ENCODE results near the gene PAQR9. TPM values are rescaled to one million over a fixed set of nuclear protein-coding genes. Genes with fewer than 3 reads are reported as not detected.

Gene PAQR9
- total RNA-seq, 1 donor from 2014 or later: 0.13 TPM

DNA sequence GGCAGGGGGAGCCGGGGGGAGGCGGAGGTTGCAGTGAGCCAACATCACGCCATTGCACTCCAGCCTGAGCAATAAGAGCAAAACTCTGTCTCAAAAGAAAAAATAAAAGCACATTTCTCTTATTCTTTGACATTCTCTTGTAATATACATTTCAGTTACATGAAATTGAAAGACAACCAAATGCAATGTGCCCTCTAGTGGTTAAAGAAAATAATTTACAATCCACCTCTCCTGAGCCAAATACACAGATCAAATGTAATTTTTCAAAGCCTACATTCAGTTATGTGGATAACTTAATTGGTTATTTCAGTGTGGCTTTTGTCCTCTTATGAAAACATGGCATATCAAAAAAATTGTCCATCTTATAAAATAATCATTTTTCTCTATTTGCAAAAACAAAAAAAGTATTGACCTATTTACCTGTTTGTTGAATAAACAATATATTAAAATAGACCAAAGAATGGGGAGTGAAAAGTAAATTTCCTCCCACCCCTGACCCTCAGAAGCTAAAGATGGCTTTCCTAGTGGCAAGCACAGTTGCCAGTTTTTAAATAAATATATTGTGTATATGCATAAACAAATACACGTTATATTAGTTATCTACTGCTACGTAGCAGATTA, 23.7 kb upstream of the PAQR9 start:
- DNase-seq (ENCODE audit: low spot score) (no peak), ATAC-seq (no peak)
- intact Hi-C loops (cut with DNase I): no loop called here

DNA sequence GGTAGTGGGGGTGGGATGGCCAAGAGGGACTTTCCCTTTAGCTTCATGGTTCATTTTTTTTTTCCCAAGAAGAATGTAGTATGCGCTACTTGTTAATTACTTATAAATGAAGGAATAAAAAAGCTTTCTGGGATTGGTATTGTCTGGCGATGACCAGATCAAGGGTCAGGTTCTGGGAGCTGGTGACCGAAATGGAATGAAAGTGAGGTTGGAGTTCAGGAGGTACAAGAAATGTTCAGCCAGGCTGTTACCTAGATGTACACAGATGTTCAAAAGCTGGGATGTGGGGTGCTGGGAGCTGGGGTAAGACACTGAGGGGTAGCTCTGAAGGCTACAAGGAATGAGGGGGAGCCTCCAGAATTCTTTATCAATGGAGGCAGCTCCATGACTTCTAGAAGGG, 20.8 kb upstream of the PAQR9 start:
- ATAC-seq: no peak
- no peak for DNase-seq (ENCODE audit: low spot score)
- intact Hi-C loops (cut with DNase I): no loop called here

- DNase-seq (ENCODE audit: low spot score): no peak
- ATAC-seq: no peak
- intact Hi-C loops (cut with DNase I): no loop called here
Measured at GRCh38 chr3:142983318-142983717, 19.8 kb upstream of the PAQR9 start.

- intact Hi-C loops (cut with DNase I): no loop called here
- DNase-seq (ENCODE audit: low spot score): no peak
- no peak for ATAC-seq
Measured at GRCh38 chr3:142982038-142982773, 18.7 kb upstream of the PAQR9 start.

DNA sequence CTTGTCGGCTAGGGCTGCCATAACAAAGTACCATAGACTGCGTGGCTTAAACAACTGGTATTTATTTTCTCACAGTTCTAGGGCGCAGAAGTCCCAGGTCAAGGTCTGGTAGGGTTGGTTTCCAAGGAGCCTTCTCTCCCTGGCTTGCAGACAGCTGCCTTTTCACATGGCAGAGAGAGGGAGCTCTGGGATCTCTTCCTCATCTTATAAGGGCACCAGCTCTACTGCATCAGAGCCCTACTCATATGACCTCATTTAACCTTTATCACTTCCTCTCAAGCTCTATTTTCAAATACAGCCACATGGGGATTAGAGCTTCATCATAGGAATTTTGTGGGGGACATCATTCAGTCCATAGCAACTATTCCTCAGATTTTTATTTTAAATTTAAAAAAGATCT, 17.6 kb upstream of the PAQR9 start:
- no peak for ATAC-seq
- intact Hi-C loops (cut with DNase I): no loop called here
- DNase-seq (ENCODE audit: low spot score): no peak

- no peak for ATAC-seq
- no peak for DNase-seq (ENCODE audit: low spot score)
- intact Hi-C loops (cut with DNase I): no loop called here
Measured at GRCh38 chr3:142977399-142977728, 13.9 kb upstream of the PAQR9 start.

DNA sequence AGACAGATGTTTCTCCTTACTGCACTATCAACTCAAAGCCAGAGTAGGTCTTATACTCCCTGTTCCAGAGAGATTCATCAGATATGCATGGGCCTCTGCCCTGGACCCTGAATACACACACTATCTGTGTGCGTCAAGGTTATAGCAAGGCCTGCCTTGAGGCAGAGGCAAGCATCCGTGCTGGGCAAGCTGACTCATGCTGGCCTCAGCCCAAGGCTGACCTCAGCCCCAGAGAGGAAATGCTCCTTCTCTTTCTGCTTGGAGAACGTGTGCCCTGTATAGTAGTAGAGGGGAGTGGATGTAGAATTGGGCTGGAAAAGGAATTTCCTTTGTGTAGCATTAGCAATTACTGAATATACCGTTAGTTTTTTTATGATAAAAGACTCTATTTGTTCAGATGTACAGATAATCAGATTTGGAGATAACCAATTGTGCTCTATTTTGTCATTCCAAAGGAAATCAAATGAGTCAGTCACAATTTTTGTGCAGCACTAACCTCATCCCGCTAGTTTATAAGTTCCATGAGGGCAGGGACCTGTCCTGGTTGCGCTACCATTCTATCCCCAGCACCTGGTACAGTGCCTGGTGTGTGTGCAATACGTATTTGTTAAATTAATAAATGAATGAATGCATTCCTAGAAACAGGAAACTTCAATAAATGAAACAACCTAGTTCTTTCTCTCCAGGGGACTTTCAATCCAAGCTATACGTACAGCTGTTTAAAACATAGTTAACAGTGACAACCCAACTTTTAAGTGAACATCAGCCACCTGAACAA, 13.3 kb upstream of the PAQR9 start:
- DNase-seq (ENCODE audit: low spot score) (peak; percentile 79), ATAC-seq (peak; percentile 91)
- intact Hi-C loops (cut with DNase I): no loop called here

DNA sequence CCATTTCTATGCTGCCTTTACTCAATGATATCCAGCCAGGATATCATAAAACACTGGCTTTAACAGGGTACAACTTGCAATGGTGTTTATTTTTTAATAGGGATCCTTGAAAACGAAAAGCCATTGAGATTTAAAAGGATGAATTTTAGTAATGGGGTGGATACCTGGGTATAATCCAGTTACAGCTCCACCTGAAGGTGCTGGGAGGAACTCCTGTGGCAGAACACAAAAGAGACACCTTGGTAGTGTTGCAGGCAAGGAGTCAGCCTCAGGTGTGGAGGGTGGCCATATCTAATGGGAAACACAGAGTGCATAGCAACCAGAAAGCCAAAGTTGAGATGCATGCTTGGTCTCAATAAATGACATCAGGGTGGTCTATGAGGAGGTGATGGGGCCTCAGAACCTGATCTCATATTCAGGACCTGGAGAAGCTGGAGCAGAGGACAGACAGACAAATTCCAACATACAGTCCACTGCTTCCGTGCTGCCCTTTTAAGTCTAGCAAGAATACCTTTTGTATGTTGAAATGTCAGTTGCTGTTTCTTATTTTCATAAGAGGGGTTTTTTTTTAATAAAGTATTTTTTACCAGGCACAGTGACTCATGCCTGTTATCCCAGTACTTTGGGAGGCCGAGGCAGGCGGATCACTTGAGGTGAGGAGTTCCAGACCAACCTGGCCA, 12.0 kb upstream of the PAQR9 start:
- DNase-seq (ENCODE audit: low spot score) (no peak), ATAC-seq (no peak)
- intact Hi-C loops (cut with DNase I): no loop called here

GRCh38 chr3:142973217-142974009, 9.9 kb upstream of the PAQR9 start:
- no peak for ATAC-seq
- intact Hi-C loops (cut with DNase I): no loop called here
- DNase-seq (ENCODE audit: low spot score): no peak

GRCh38 chr3:142972092-142972753, 8.7 kb upstream of the PAQR9 start:
- DNase-seq (ENCODE audit: low spot score) (no peak), ATAC-seq (no peak)
- intact Hi-C loops (cut with DNase I): no loop called here

DNA sequence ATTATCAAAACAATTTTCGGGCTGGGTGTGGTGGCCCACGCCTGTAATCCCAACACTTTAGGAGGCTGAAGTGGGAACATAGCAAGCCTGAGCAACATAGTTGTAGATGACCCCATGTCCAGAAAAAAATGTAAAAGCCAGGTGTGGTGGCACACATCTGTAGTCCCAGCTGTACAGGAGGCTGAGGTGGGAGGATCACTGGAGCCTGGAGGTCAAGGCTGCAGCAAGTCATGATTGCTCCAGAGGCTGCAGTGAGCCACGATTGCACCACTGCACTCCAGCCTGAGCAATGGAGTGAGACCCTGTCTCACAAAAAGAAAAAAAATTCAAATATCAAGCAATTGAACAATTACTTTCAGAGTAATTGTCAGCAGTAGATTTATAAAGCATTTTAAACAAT, 8.0 kb upstream of the PAQR9 start:
- DNase-seq (ENCODE audit: low spot score): no peak
- ATAC-seq: no peak
- intact Hi-C loops (cut with DNase I): no loop called here

DNA sequence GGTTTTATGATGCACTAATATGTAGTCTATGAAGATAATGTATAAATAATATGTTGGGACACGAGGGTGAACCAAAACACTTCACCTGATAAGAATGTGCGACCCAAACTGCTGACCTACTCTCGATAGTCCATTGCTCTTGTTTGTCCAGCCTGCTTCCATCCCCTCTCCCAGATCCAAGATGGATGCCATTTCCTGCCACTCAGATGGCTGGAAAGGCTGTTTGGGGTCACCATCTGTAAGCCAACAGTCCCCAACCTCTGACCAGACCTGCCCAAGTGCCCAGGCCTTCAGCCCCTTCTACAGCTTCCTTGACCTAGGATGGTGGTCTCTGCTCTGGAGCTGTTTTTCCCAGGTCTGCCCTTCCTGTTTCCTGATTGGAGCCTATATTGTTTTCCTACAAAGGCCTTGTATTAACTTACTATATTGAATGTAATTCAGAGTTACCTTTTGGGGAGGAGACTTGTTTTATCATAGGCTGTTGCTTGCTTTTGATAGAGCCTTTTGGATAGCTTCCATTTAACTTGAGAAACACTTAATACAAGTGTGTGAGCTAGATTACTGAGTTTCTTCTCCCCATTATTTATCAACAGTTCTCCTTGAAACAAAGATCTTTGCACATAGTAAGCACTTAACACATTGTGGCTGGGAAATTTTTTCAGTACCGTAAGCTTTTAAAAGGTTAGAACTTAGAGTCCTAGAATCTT, 5.0 kb upstream of the PAQR9 start:
- ATAC-seq (no peak), DNase-seq (ENCODE audit: low spot score) (no peak)
- intact Hi-C loops (cut with DNase I): no loop called here

DNA sequence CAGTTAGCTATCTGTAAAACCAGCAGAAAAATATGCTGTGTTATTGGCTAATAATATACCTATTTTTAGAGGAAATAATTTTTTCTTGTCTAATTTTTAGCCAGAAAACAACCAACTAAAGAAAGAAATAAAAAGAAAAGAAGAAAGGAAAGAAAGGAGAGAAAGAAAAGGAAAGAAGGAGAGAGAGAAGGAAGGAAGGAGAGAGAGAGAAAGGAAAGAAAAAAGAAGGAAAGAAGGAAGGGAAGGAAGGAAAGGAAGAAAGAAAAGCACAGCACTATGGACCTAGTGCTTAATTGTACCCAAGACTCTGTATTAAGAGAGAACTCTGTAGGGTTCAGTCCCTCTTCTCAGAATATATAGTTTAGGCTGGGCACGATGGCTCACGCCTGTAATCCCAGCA, 3.3 kb upstream of the PAQR9 start:
- ATAC-seq (no peak), DNase-seq (ENCODE audit: low spot score) (no peak)
- intact Hi-C loops (cut with DNase I): no loop called here

DNA sequence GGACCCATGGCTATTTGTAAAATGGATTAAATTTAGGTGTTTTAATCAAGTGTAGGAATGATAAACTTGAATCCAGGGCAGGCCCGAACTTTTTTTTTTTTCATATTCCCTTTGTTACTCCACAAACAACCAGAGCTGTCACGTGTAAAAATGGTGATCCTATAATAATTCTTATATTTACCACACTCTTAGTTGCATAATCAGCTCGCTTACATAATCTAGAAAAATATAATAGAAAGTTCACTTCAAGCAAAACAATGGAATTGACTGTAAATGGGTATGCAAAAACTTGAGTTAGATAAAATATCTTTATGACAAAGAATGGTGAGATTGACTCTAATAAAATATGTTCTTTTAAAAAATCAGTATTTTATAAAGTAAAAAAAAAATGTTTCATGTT, 2.1 kb upstream of the PAQR9 start:
- DNase-seq (ENCODE audit: low spot score) (no peak), ATAC-seq (no peak)
- intact Hi-C loops (cut with DNase I): no loop called here

DNA sequence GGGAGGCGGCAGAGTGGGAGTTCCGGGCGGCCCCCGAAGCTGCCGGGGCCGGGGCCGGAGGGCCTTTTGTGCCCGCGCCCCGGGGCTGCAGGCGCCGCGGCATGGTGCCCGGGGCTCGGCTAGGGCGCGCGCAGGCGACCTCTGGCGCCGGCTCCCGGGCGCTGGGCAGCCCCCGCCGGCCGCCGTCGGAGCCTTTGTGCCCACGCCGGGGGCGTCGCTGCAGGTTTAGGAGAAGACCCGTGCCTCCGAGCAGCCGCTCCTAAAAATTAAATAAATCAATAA, 299 bp downstream of the PAQR9 start:
- ATAC-seq (no peak), DNase-seq (ENCODE audit: low spot score) (no peak)
- intact Hi-C loops (cut with DNase I): no loop called here

- no peak for ATAC-seq
- intact Hi-C loops (cut with DNase I): no loop called here
- DNase-seq (ENCODE audit: low spot score): no peak
Measured at GRCh38 chr3:142962520-142963233, 797 bp downstream of the PAQR9 start.

GRCh38 chr3:142962175-142962519, 1.3 kb downstream of the PAQR9 start:
- ATAC-seq: no peak
- no peak for DNase-seq (ENCODE audit: low spot score)
- intact Hi-C loops (cut with DNase I): no loop called here

- DNase-seq (ENCODE audit: low spot score) (no peak), ATAC-seq (no peak)
- intact Hi-C loops (cut with DNase I): no loop called here
Measured at GRCh38 chr3:142961539-142961938, 1.9 kb downstream of the PAQR9 start.
